Nephron progenitor cell (in vitro differentiated cells): ENCODE data around the gene ANKRD11.
"Not testable (repeated sequence)": the region's sequence is repeated elsewhere in the genome, so short reads cannot be mapped to it uniquely, and the experiment has no call there.

Experiments
- DNase-seq: peaks from one replicate; pipeline ENCODE4 v3.0.0; 2021
- H3K27ac Mint-ChIP-seq: 2 replicates; pipeline ENCODE4 v1.8.0; 2021; ENCODE audit warnings: mild to moderate bottlenecking, moderate library complexity, mixed read lengths
- H3K27me3 Mint-ChIP-seq: 2 replicates; pipeline ENCODE4 v1.8.0; 2021; ENCODE audit warnings: mild to moderate bottlenecking, low read depth, mixed read lengths; ENCODE audit not compliant: poor library complexity
- H3K36me3 Mint-ChIP-seq: 2 replicates; pipeline ENCODE4 v1.8.0; 2021; ENCODE audit warnings: low read depth, mixed read lengths
- H3K4me1 Mint-ChIP-seq: 2 replicates; pipeline ENCODE4 v1.8.0; 2021; ENCODE audit warnings: mixed read lengths
- H3K4me3 Mint-ChIP-seq: 2 replicates; pipeline ENCODE4 v1.8.0; 2021; ENCODE audit warnings: mild to moderate bottlenecking, moderate library complexity, mixed read lengths
- H3K9me3 Mint-ChIP-seq: 2 replicates; pipeline ENCODE4 v1.8.0; 2021; ENCODE audit warnings: mild to moderate bottlenecking, moderate library complexity, mixed read lengths
- CTCF ChIP-seq: fragments of 200-600 bp; sonication (generic); IDR thresholded peaks from 2 replicates; pipeline ENCODE4 v1.5.0; 2021; ENCODE audit warnings: antibody characterized with exemption

The ANKRD11 gene

GRCh38 chr16:89395150-89396142, 94.9 kb downstream of the ANKRD11 start:
- H3K27ac Mint-ChIP-seq: peak overlapping the region; percentile 75
- DNase-seq: peak; percentile 49
- no peak overlapping the region for H3K4me3 Mint-ChIP-seq
- TF ChIP-seq CTCF: no peak
- H3K4me1 Mint-ChIP-seq: peaks cover 54% of the 10 kb centered on the region
- H3K36me3 Mint-ChIP-seq: peaks cover 32% of the 10 kb centered on the region
- H3K9me3 Mint-ChIP-seq: peaks cover 4% of the 10 kb centered on the region
- H3K27me3 Mint-ChIP-seq: no peaks in the 10 kb centered on the region

GRCh38 chr16:89393738-89394406, 96.5 kb downstream of the ANKRD11 start:
- peaks cover 47% of the 10 kb centered on the region for H3K4me1 Mint-ChIP-seq
- no peak for DNase-seq
- peak overlapping the region; percentile 80 for H3K27ac Mint-ChIP-seq
- peaks cover 10% of the 10 kb centered on the region for H3K9me3 Mint-ChIP-seq
- peak overlapping the region; percentile 15 for H3K4me3 Mint-ChIP-seq
- H3K36me3 Mint-ChIP-seq: peaks cover 46% of the 10 kb centered on the region
- no peaks in the 10 kb centered on the region for H3K27me3 Mint-ChIP-seq
- TF ChIP-seq CTCF: no peak

GRCh38 chr16:89392881-89393737, 97.3 kb downstream of the ANKRD11 start:
- H3K9me3 Mint-ChIP-seq: peaks cover 10% of the 10 kb centered on the region
- H3K36me3 Mint-ChIP-seq: peaks cover 54% of the 10 kb centered on the region
- H3K4me1 Mint-ChIP-seq: peaks cover 47% of the 10 kb centered on the region
- no peak overlapping the region for H3K4me3 Mint-ChIP-seq
- TF ChIP-seq CTCF: no peak
- DNase-seq: no peak
- H3K27me3 Mint-ChIP-seq: no peaks in the 10 kb centered on the region
- peak overlapping the region; percentile 80 for H3K27ac Mint-ChIP-seq

- H3K4me3 Mint-ChIP-seq: not testable (repeated sequence)
- Mint-ChIP-seq H3K4me1 (peaks cover 51% of the 10 kb centered on the region), H3K36me3 (peaks cover 52% of the 10 kb centered on the region)
These were observed 100.2 kb downstream of the ANKRD11 start for GRCh38 chr16:89390224-89390583.

GRCh38 chr16:89389504-89390223, 100.7 kb downstream of the ANKRD11 start:
- H3K27me3 Mint-ChIP-seq, H3K4me3 Mint-ChIP-seq, DNase-seq: not testable (repeated sequence)
- Mint-ChIP-seq H3K9me3 (peaks cover 10% of the 10 kb centered on the region), H3K27ac (peak overlapping the region; percentile 83), H3K36me3 (peaks cover 52% of the 10 kb centered on the region), H3K4me1 (peaks cover 47% of the 10 kb centered on the region)

More at GRCh38 chr16:89390224-89390583, 100.2 kb downstream of the ANKRD11 start:
- not testable (repeated sequence) for DNase-seq, H3K27ac Mint-ChIP-seq, H3K27me3 Mint-ChIP-seq
- peaks cover 10% of the 10 kb centered on the region for H3K9me3 Mint-ChIP-seq

GRCh38 chr16:89388536-89388935, 101.8 kb downstream of the ANKRD11 start:
- no peak overlapping the region for H3K4me3 Mint-ChIP-seq
- peaks cover 50% of the 10 kb centered on the region for H3K4me1 Mint-ChIP-seq
- H3K27me3 Mint-ChIP-seq: no peaks in the 10 kb centered on the region
- no peak for DNase-seq
- H3K9me3 Mint-ChIP-seq: peaks cover 10% of the 10 kb centered on the region
- peak overlapping the region; percentile 83 for H3K27ac Mint-ChIP-seq
- peaks cover 52% of the 10 kb centered on the region for H3K36me3 Mint-ChIP-seq
- no peak for TF ChIP-seq CTCF
